HG03025 (cell line): ENCODE results near the gene CNTNAP3B.
"Not testable (repeated sequence)": the region's sequence is repeated elsewhere in the genome, so short reads cannot be mapped to it uniquely, and the experiment has no call there.

ENCODE experiments used
- ATAC-seq: cut with Tn5 transposase; IDR thresholded peaks from one replicate; pipeline ENCODE4 v1.9.1; 2021; ENCODE audit warnings: mild to moderate bottlenecking, moderate library complexity; ENCODE audit not compliant: unreplicated experiment, low FRiP score

CNTNAP3B gene

DNA sequence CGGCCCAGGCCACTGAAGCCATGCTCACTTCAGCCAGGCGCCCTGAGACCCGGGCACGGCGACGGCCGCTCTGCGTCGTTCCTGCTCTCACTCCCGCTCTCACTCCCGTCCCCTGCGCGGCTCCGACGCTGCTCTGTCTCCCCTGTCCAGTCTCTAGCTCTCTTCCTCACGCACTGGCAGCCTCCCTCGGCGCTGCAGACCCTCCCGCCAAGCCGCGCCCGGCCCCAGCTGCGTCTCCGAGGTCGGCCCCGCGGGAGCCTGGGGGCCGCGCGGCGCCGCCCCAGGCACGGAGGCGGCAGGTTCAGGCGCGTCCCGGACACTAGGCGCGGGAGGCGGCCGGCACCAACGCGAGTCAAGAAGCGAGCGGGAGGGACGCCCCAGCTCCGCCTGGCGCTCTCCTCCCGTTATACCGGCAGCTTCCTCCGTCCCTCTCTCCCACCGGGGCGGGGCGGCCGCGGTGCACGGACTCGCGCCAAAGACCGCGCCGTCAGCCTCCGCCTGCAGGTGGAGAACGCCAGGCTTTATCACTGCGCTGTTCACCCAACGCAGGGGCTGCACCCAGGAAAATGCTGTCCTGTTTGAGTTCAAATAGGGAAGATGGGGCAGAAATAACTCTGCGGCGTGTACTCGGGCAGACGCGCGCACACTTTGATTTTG, at the start of gene CNTNAP3B:
TSS of gene CNTNAP3B (minus strand) at position 354 of the 657 bp plus-strand sequence. CDS start at position 22, 332 bp downstream.
- ATAC-seq, result not testable (repeated sequence)

DNA sequence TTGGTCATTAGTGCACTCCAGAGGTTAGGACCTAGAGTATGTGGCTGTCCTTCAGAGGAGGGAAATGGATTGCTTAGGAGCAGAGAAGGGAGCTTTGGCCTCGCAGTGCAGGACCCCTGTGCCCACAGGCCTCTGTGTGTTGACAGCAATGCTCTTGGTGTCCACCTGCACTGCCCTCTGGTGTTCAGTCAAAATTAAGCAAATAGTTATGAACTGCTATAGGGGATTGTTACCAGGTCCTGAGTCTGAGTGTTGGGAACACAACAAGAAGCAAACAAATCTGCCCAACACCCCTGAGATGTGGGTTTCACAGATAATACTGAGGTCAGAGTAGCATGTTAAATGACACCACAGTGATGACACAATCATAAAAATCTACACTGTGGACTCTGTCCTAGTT, 31.1 kb upstream of the CNTNAP3B start:
- ATAC-seq, result not testable (repeated sequence)

DNA sequence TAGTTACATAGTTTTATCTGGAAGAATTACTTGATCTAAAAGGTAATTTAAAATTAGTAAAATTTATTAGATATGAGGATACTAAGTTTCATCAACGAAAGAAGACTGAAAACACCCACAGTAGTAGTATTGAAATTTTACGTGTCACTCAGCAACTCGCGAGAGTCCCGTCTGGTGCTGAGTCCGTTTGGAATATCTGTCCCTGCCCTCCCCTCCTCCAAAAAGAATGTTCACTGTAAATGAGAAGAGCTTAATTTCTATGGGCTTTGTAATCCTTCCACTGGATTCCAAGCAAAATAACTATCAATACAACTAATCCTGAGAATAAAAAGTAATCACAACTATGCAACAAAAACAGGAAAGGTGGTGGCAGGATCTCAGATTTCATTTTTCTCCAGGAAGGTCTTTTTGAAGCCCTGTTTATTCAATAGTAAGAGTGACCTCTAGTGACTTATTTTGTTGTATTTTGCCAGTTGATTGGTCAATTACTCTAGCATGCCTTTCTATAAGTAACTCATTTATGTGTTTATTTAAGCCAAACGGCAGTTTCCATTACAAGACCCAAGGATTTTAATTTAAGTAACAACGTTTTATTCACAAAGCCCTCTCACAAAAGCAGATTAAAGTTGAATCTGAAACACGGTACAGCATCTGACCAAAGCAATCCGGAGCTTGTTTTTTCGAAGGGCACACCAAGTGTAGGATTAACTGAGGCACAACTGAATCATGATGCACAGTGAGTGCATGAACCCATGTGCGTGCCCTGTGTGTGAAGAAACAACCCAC, 2.0 kb downstream of the CNTNAP3B start:
- ATAC-seq, result not testable (repeated sequence)

DNA sequence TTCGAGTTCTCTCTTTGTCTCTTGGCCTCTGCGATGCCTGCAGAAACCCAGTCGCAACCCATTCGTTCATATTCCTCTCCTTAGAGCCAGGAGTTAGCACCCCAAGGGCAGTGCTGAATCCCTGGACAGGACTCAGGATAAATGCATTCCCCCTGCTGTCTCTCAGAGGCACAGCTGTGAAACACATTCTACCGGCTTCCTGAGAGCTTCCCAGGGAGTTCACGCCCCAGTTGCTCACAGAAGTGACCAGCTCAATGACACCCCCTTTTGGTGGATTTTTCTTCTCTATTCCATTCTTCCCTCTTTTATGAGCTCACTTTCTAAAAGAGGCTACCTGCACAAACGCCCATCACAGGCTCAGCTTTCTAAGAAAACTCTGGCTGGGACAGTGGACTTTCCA, 8.2 kb downstream of the CNTNAP3B start:
- ATAC-seq, result not testable (repeated sequence)

DNA sequence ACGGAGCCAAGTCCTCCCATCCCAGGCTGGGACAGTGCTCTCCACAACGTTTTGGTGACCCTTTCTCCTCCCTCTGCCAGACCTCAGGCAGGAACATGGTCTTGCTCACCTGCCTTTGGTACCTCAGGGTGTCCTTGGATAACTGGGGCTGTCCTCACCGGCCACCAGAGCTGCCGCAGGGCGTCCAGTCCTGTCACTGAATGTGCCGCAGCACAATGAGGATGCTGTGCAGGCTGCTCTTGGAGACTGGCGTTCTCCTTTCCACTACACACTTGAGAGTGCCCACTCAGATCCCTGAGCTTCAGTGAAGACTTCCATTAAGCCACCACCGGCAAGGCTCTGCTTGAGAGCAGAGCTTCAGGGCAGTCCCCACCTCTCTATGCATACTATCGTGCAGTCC, 33.3 kb downstream of the CNTNAP3B start:
- ATAC-seq, result not testable (repeated sequence)

DNA sequence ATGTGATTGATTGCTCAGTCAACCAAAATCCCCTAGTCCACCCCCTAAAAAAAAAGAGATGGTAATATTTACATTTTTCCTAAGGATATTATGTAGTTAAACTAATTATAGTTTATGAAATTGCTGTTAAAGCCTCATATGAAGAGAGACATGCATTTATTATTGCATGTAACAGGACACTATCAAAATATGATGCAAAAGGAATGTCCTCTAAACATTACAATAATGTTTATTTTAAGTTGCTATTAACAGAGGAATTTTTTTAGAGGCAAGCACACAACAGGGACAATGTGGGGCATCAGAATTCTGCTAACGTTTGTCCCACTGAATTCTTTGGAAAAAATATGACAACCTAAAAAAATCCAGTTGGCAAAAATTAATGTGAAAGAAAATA, 44.7 kb downstream of the CNTNAP3B start:
- not testable (repeated sequence) for ATAC-seq

DNA sequence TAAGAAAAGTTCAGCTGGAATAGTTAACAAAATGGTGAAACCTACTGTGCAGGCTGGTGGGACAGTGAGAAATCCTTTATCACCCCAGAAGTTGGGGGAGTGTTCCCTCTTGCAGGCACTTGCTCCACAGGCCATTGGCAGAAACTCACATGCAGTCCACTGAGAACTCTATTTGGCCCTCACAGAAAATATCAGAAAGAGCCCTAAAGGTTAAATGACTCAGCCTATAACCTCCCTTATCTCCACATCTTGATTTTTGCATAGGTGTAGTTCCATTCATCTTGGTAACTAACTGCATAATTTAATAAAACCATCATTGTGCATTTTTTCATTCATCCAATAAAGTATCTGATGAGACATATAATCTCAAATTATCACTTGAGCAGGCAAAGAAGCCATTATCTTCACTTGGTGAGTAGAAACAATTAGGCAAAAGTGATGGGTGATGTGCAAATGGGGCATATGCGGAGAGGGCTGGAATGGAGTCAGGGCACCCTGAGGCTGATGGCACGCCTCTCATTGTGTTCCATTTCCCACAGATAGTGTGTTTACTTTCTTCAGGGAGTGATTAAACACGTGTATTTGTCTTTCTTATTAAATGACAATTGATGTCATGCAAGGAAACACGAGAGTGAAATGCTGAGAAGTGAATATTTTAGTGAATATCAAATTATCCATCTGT, 45.2 kb downstream of the CNTNAP3B start:
- not testable (repeated sequence) for ATAC-seq

DNA sequence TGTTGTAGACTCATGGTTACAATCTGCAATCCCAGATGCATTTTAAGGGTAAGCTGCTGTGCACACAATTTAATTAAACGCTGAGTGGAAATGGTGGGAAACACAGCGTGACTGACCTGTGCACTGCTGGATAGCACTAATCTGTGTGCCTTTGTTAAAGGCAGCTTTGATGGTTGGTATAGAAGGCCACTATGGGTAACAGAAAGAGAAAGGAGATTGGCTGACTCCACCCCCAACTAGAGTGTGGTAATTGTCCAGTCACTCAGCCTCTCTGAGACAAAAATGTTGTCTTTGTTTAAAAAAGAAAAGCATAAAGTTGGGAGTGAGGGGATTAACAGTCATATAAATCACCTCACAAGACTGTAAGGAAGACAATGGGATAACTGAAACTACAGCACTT, 48.9 kb downstream of the CNTNAP3B start:
- not testable (repeated sequence) for ATAC-seq

DNA sequence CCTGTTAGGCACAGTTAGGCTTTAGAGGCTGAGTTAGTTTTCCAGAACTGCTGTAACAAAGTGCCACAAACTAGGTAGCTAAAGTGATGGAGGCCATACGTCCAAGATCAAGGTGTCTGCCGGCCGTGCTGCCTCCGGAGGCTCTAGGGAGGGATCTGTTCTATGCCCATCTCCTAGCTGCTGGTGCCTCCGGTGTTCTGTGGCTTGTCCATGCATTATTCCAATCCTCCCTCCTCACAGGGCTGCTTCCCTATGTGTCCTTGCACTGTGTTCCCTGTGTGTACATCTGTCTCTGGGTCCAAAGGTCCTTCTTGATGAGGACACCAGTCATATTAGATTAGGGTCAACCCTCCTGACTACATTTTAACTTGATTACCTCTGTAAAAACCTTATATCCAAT, 54.4 kb downstream of the CNTNAP3B start:
- ATAC-seq, result not testable (repeated sequence)

DNA sequence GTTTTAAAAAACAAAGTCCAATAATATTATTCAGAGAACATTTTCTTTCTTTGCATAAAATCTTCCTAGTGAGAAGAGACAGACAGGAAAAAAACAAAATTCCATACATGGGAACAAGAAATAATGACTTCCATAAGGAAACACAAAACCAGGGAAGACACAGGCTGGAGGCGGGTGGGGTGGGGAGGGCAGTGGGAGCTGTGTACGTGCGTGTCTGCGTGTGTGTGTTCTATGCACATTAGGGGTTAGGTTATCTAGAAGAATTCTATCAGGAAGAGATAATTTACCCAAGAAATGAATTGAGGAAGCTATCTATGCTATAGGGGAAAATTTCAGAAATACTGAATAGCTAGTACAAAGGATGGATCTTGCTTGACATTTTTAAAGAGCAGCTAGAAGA, 58.2 kb downstream of the CNTNAP3B start:
- ATAC-seq, result not testable (repeated sequence)

DNA sequence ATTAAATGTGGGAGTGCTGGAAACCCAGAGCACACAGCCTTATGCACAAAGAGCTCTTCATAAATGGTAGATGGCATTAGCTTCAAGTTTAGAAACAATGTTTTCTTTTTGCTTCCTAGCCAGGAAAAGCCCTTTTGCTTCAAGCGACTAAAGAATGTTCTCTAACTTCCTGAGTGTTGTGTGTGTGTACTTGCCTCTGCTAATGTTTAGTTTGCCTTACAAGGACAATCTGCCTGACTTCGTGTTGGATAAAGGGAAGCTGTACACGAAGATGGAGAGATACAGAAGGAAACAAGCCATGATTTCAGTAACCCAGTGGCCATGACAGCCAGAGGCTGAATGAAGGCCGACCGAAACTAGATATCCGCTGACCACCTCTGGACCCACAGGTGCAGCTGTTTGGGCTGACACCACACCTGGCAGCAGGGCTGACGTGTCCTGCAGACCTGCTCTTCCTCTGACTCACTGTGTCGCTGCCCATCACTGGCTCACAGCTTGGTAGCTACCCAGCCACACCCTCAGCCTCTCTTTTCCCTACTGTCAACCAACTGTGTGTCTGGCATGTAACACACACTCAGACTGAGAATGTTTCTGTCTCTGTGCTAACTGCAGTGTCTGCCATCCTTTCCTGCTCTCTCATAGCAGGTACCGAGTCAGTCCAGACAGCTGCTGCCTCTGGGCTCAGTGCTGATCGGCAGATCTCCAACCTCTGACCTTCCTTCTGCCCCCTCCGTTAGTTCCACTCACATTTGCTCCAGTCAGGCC, 59.0 kb downstream of the CNTNAP3B start:
- ATAC-seq, result not testable (repeated sequence)

DNA sequence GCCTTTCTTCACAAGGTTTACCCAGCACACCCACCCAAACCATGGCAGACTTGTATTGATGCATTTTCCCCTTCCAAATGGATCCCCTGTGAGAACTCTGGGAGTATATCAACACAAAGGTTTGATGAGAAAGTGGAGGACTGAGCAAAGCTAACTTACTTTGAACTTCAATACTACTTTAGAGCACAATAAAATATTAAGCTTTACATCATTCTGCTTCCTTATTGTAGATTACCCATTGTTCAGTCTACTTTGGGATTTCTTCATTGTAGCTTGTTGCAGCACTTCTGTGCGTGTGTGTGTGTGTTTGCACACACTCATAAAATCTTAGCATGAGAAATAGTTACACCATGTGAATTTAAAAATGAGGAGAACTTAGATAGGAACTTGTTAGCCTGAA, 75.4 kb downstream of the CNTNAP3B start:
- not testable (repeated sequence) for ATAC-seq

DNA sequence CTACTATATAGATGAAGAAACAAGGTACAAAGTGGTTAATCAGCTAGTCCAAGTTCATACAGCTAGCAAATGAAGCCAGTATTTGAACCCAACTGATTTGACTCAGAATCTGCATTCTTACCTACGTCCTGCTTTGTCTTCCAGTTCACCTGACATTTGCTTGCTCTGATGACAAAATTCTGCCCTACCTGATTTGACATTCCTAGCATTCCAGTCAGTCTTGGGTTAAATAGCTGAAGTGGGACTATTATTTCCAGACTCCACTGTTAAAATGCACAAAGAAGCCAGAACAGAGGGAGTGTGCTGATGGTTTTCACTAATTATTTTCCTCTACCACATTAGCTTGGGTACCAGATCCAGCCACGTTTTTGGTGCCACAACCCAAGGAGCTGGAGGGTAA, 78.5 kb downstream of the CNTNAP3B start:
- not testable (repeated sequence) for ATAC-seq

DNA sequence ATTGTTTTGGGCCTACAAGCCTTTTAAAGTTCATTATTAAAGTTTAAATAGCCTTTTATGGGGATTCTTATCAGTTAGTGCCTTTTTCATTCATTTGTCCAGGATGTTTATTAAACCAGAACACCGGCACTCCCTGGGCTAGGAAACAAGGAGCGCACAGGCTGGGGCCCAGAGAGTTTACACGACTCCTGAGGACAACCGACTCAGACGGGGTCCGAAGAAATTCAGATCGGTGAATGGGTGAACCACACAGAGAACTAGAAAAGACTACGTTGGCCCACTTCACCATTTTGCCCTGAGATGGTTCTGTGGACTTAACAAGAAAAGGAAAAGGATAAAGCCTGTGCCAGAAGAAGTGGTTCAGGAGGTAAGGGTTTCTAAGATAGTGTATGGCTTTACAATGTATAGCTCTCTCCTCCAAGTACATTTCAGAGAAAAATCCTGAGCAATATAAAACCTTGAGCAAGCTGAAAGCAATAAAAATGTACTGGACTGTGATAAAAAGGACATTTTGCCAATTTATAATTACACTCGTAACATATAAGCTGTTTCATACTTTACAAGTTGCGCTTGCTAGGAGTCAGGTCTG, 84.7 kb downstream of the CNTNAP3B start:
- ATAC-seq, result not testable (repeated sequence)

DNA sequence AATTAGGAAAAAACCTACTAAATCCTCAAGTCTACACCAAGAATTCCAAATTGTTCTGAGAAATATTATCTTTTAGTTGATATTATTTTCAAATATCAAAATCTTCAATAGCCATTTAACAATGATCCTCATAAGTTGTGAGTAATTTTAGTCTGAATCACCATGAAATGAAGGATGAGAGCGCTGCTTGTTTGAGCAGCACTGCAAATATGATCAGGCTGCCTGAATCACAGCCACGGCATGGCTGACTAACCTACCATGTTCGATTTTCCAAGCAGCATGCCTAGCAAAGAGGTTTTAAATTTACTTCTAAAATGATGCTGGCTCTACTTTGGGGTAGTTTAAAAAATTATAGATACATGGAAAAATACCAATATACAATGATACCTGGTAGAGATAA, 95.7 kb downstream of the CNTNAP3B start:
- not testable (repeated sequence) for ATAC-seq

DNA sequence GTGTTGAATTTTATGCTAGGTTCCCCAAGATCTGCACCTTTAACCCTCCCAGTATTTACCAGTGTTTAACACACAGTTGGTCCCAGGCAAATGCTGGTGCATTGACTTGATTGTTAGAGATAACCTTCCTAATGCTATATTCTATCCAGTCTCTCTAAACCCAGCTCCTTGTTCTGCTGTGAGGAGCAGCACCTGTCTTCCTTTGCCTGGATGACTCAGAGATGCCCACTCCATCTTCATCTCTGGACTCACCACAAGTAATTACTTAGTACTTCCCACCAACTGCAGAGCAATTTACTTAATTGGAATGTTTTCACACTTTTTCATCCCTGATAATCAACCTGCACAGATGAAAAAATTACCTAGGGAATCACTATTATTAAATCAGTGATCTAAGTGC, 108.6 kb downstream of the CNTNAP3B start:
- not testable (repeated sequence) for ATAC-seq

DNA sequence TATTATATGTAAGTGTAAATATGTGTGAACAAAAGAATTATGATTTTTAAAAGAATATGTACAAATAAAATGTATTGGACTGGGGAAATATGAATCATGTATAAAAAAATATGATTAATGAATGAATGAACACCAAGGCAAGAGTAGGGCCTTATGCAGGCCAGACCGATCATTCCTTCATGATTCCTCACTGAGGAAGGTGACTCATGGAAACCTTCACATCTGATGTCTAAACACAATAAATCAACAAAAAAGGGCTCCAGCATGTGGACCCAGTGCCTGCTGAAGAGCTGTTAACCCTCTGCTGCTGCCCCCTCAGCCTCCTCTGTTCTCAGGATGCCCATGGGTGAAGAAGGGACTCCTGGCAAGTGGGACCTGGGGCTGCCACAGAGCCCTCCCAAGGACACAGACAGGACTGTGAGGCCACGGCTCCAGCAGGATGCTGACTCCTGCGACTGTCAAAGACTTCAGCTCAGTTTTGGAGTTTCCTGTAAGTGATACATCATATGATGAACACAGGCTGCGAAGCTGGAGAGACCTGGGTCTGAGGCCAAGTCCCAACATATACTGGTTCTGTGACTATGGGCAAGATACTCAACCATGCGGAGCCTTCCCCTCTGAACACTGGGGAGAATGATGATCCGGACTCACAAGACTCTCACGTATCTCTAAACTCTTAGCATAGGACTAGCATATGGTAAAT, 110.9 kb downstream of the CNTNAP3B start:
- ATAC-seq, result not testable (repeated sequence)

DNA sequence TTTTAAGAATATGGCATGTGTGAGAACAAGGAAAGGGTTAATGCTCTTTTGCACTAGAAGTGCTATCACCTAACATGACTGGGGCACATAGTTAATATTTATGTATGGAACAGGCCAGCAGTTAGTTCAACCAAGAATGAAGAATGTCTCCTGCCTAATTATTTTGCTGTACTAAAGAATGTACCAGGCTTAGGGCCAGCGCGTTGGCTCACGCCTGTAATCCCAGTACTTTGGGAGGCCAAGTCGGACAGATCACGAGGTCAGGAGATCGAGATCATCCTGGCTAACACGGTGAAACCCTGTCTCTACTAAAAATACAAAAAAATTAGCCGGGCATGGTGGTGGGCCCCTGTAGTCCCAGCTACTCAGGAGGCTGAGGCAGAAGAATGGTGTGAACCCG, 114.9 kb downstream of the CNTNAP3B start:
- ATAC-seq, result not testable (repeated sequence)

DNA sequence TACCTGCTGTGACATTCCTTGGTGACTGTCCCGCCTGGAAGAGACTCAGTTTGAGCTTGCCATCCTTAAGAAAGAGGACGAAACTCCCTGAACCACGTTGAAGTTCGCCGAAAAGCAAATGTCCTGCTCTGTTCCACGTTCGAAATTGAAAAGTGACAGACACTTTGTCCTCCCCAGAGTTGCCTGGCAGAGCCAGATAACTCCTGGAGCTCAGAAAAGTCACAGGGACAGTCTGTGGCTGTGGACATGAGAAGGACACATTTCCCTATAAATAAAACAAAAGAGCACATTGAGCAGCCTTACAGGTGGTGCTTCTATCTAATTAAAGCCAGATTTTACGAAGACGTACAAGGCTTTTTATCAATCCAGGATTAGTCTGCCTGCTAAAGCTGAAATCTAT, 137.6 kb downstream of the CNTNAP3B start:
- ATAC-seq, result not testable (repeated sequence)
